Adrenal gland (tissue), 12 donors: ENCODE measurements around the gene ASB6. TPM values are rescaled to one million over a fixed set of nuclear protein-coding genes. Genes with fewer than 3 reads are reported as not detected.

Experiments
- DNase-seq, 7 donors: peaks; one replicate each; pipeline ENCODE4 v3.0.0-alpha.2; 2019 to 2020
- H3K27ac ChIP-seq, 5 donors: fragments of 200-600 bp; sonication (generic) in 4 of 5; 1 replicate in 3 of 5; 2 replicates in 2 of 5; pipeline versions ENCODE4 v1.5.1 to v1.8.0; 2016 to 2020; ENCODE audit warnings: mild to moderate bottlenecking in 1 of 5
- H3K27me3 ChIP-seq: fragments of 200-600 bp; 2 replicates; pipeline ENCODE4 v1.8.0; 2021
- H3K36me3 ChIP-seq, 2 donors: fragments of 200-600 bp; replicated peaks in 1 of 2; 1 replicate in 1 of 2; 2 replicates in 1 of 2; pipeline versions ENCODE4 v1.5.1 to v1.8.0; 2018 to 2022
- H3K4me1 ChIP-seq, 2 donors: fragments of 200-600 bp; replicated peaks in 1 of 2; 1 replicate in 1 of 2; 2 replicates in 1 of 2; pipeline versions ENCODE4 v1.5.1 to v1.8.0; 2018 to 2021
- H3K4me3 ChIP-seq, 4 donors: fragments of 200-600 bp; sonication (generic) in 3 of 4; one replicate each; pipeline ENCODE4 v1.5.1; 2016 to 2018
- H3K9me3 ChIP-seq, 3 donors: fragments of 200-600 bp; sonication (generic) in 1 of 3; replicated peaks in 1 of 3; 1 replicate in 2 of 3; 2 replicates in 1 of 3; pipeline versions ENCODE4 v1.5.1 to v1.8.0; 2016 to 2021
- CTCF ChIP-seq, 6 experiments: fragments of 450-650 bp in 4 of 6; fragments of 200-600 bp in 2 of 6; sonication (generic) in 1 of 6; IDR thresholded peaks; 1 replicate in 5 of 6; 2 replicates in 1 of 6; pipeline versions ENCODE4 v1.5.1 to v1.8.0; 2016 to 2021; ENCODE audit warnings: antibody characterized with exemption in 6 of 6, mild to moderate bottlenecking in 2 of 6, moderate library complexity in 1 of 6
- POLR2A ChIP-seq, 2 donors: fragments of 450-650 bp; IDR thresholded peaks; one replicate each; pipeline ENCODE4 v1.6.1; 2017; ENCODE audit warnings: antibody characterized with exemption in 2 of 2, mild to moderate bottlenecking in 2 of 2, moderate library complexity in 1 of 2
- WGBS, 4 donors: extraction: QIAGEN DNeasy Blood & Tissue Kit in 2 of 4; methylation state at CpG; one replicate each; pipeline versions ENCODE4 v1.1.5 to v1.1.7; 2013 to 2017; 5-methylcytosine and 5-hydroxymethylcytosine counted together
- intact Hi-C, 2 donors: fragments of 100-400 bp; cut with DNase I; formaldehyde crosslinking; loops; one replicate each; pipeline versions ENCODE4 v1.14.1 to v1.15.0; 2022 to 2023
- polyA plus RNA-seq, 3 donors: library from polyadenylated mRNA; stranded (reverse); fragments of 200-250 nt in 2 of 3; fragments of 350-450 nt in 1 of 3; fragmentation: Illumina TruSeq in 1 of 3; extraction: RNeasy Lipid Tissue Mini Kit (QIAGEN cat#74804) in 1 of 3; gene quantifications; one replicate each; pipeline ENCODE4 v1.2.3, GENCODE V29; 2013 to 2014
- total RNA-seq, 9 donors: library from RNA; depleted of rRNA in 4 of 9; stranded (reverse); fragments of >200 nt in 4 of 9; fragments of 120-200 nt in 1 of 9; fragmentation: NEBNext Ultra II Directional in 1 of 9; extraction: Animal tissue kit (Norgen Biotek cat#: 25700) in 1 of 9; gene quantifications; one replicate each; pipeline versions ENCODE4 v1.1.0 to v1.2.4, GENCODE V29; 2013 to 2023
- donor health status: healthy with polysubstance abuse.
- donor health status: Bipolar disorder and iron deficiency.
- donor health status: DM: yes; HTN: yes; CAD: no.
- donor health status: DM: no; HTN: no; CAD: no.
- donor health status: DM: no; HTN: no; CAD: no.
- donor health status: DM: yes; HTN: yes; CAD: no.

ASB6 gene
- total and polyA plus RNA-seq, 12 donors, result 10.0 to 34.2 (median 26.8) TPM

- no peak for TF ChIP-seq POLR2A (IDR thresholded peaks at IDR 0.05)
- TF ChIP-seq CTCF (IDR thresholded peaks at IDR 0.05), result no peak
- no peak for DNase-seq
- WGBS, 4 donors, result 74 to 80% (median 77%) methylated on average over 16 to 20 of the region's 20 CpGs
Measured at GRCh38 chr9:129649726-129650679, 8.1 kb upstream of the ASB6 start.

GRCh38 chr9:129648764-129649115, 6.8 kb upstream of the ASB6 start:
- Histone ChIP-seq H3K4me1 (peaks cover under 1 to 2% of the 10 kb centered on the region in 2 donors), H3K36me3 (no peaks in the 10 kb centered on the region), H3K4me3 (no peak overlapping the region), H3K9me3 (no peaks in the 10 kb centered on the region), H3K27me3 (no peaks in the 10 kb centered on the region), H3K27ac (no peak overlapping the region)
- no peak for TF ChIP-seq POLR2A (IDR thresholded peaks at IDR 0.05)
- WGBS, 4 donors, result 70 to 77% (median 71%) methylated on average over 5 to 10 of the region's 10 CpGs; no CpG with 5 or more reads in 1 of the 4 donors
- intact Hi-C loops, result loop anchor here (5.0 kb wide), 2 partner anchors 74 to 139 kb away; no protein-coding TSS in a partner anchor
- no peak for DNase-seq

More at GRCh38 chr9:129649726-129650679, 8.1 kb upstream of the ASB6 start:
- intact Hi-C loops, result loop anchor here (5.0 kb wide), 2 partner anchors 72 to 137 kb away; no protein-coding TSS in a partner anchor
- Histone ChIP-seq H3K4me3 (no peak overlapping the region), H3K27me3 (no peaks in the 10 kb centered on the region), H3K36me3 (no peaks in the 10 kb centered on the region), H3K9me3 (no peaks in the 10 kb centered on the region), H3K4me1 (peaks cover 9 to 12% of the 10 kb centered on the region in 2 donors), H3K27ac (no peak overlapping the region)

GRCh38 chr9:129648092-129648763, 6.3 kb upstream of the ASB6 start:
- no peaks in the 10 kb centered on the region for H3K4me1 ChIP-seq
- no peak overlapping the region for H3K27ac ChIP-seq
- TF ChIP-seq POLR2A (IDR thresholded peaks at IDR 0.05), result no peak
- TF ChIP-seq CTCF (IDR thresholded peaks at IDR 0.05), result no peak
- H3K4me3 ChIP-seq, result no peak overlapping the region
- DNase-seq, result peak in 1 of 7 donors; percentile 15
- H3K27me3 ChIP-seq, result no peaks in the 10 kb centered on the region
- no peaks in the 10 kb centered on the region for H3K36me3 ChIP-seq
- no peaks in the 10 kb centered on the region for H3K9me3 ChIP-seq
- 76 to 78% (median 76%) methylated on average over 15 to 16 of the region's 16 CpGs for WGBS, 4 donors
- intact Hi-C loops, result loop anchor here (5.0 kb wide), 2 partner anchors 74 to 139 kb away; no protein-coding TSS in a partner anchor

GRCh38 chr9:129647635-129648034, 5.7 kb upstream of the ASB6 start:
- TF ChIP-seq POLR2A (IDR thresholded peaks at IDR 0.05), result no peak
- no peaks in the 10 kb centered on the region for H3K27me3 ChIP-seq
- no peaks in the 10 kb centered on the region for H3K4me1 ChIP-seq
- intact Hi-C loops, result loop anchor here (5.0 kb wide), 2 partner anchors 75 to 140 kb away; no protein-coding TSS in a partner anchor
- H3K36me3 ChIP-seq, result no peaks in the 10 kb centered on the region
- H3K4me3 ChIP-seq, result no peak overlapping the region
- no peaks in the 10 kb centered on the region for H3K9me3 ChIP-seq
- no peak for DNase-seq
- WGBS, 4 donors, result 84 to 90% (median 87%) methylated on average over 10 of the region's 10 CpGs
- no peak overlapping the region for H3K27ac ChIP-seq

- Histone ChIP-seq H3K9me3 (no peaks in the 10 kb centered on the region), H3K4me3 (no peak overlapping the region), H3K4me1 (no peaks in the 10 kb centered on the region), H3K27me3 (no peaks in the 10 kb centered on the region), H3K27ac (no peak overlapping the region), H3K36me3 (no peaks in the 10 kb centered on the region)
- no peak for DNase-seq
- TF ChIP-seq CTCF (IDR thresholded peaks at IDR 0.05) (no peak), POLR2A (IDR thresholded peaks at IDR 0.05) (no peak)
- intact Hi-C loops, result loop anchor here (5.0 kb wide), 2 partner anchors 76 to 141 kb away; no protein-coding TSS in a partner anchor
- 94 to 97% (median 96%) methylated on average over 7 of the region's 7 CpGs for whole genome bisulfite sequencing, 4 donors
Measured at GRCh38 chr9:129646654-129647053, 4.7 kb upstream of the ASB6 start.
